Ectodermal cell (in vitro differentiated cells): ENCODE results near the gene ZNF652.
"Not testable (repeated sequence)": the region's sequence is repeated elsewhere in the genome, so short reads cannot be mapped to it uniquely, and the experiment has no call there.

Experiments used
- H3K27ac ChIP-seq: 2 replicates; pipeline ENCODE4 v1.7.0; 2013; ENCODE audit warnings: mild to moderate bottlenecking, low read depth, low read length; ENCODE audit not compliant: insufficient read depth, poor library complexity, severe bottlenecking
- H3K27me3 ChIP-seq: 2 replicates; pipeline ENCODE4 v1.7.0; 2013; ENCODE audit warnings: mild to moderate bottlenecking, low read length; ENCODE audit not compliant: insufficient read depth, control insufficient read depth, poor library complexity, severe bottlenecking
- H3K36me3 ChIP-seq: one replicate; pipeline ENCODE4 v1.7.0; 2013; ENCODE audit warnings: low read length; ENCODE audit not compliant: control insufficient read depth, insufficient read depth
- H3K4me1 ChIP-seq: one replicate; pipeline ENCODE4 v1.7.0; 2013; ENCODE audit warnings: low read length; ENCODE audit not compliant: control insufficient read depth, insufficient read depth
- H3K4me3 ChIP-seq: 2 replicates; pipeline ENCODE4 v1.7.0; 2013; ENCODE audit warnings: low read depth, low read length, control low read depth; ENCODE audit not compliant: insufficient read depth
- H3K9me3 ChIP-seq: 2 replicates; pipeline ENCODE4 v1.7.0; 2013; ENCODE audit warnings: mild to moderate bottlenecking, low read length, moderate library complexity; ENCODE audit not compliant: control insufficient read depth
- WGBS, 2 experiments: methylation state at CpG; one replicate each; pipeline ENCODE4 v1.1.7; 2013; ENCODE audit warnings: missing lambda C conversion rate in 2 of 2; 5-methylcytosine and 5-hydroxymethylcytosine counted together

Gene ZNF652

GRCh38 chr17:49370971-49371834 is 9.2 kb upstream of the ZNF652 start:
- 36 to 42% methylated on average over 13 of the region's 13 CpGs for WGBS, 2 experiments
- H3K9me3 ChIP-seq: no peaks in the 10 kb centered on the region
- no peak overlapping the region for H3K4me3 ChIP-seq

GRCh38 chr17:49369760-49370159 is 7.7 kb upstream of the ZNF652 start:
- 100% methylated on average over 1 of the region's 1 CpG for WGBS, 2 experiments
- Histone ChIP-seq H3K36me3 (no peaks in the 10 kb centered on the region), H3K4me1 (no peaks in the 10 kb centered on the region), H3K27ac (no peak overlapping the region), H3K9me3 (no peaks in the 10 kb centered on the region), H3K4me3 (no peak overlapping the region), H3K27me3 (no peaks in the 10 kb centered on the region)

More at GRCh38 chr17:49370971-49371834, 9.2 kb upstream of the ZNF652 start:
- no peaks in the 10 kb centered on the region for H3K4me1 ChIP-seq
- no peaks in the 10 kb centered on the region for H3K36me3 ChIP-seq
- H3K27me3 ChIP-seq: no peaks in the 10 kb centered on the region
- H3K27ac ChIP-seq: no peak overlapping the region

GRCh38 chr17:49369089-49369488 is 7.0 kb upstream of the ZNF652 start:
- Histone ChIP-seq H3K4me1 (no peaks in the 10 kb centered on the region), H3K36me3 (no peaks in the 10 kb centered on the region), H3K27me3 (no peaks in the 10 kb centered on the region), H3K4me3 (no peak overlapping the region), H3K27ac (no peak overlapping the region), H3K9me3 (no peaks in the 10 kb centered on the region)
- 88 to 93% methylated on average over 1 of the region's 1 CpG for WGBS, 2 experiments

GRCh38 chr17:49365667-49366066 is 3.6 kb upstream of the ZNF652 start:
- H3K4me1 ChIP-seq: peaks cover 5% of the 10 kb centered on the region
- no peaks in the 10 kb centered on the region for H3K36me3 ChIP-seq
- no peak overlapping the region for H3K27ac ChIP-seq
- 56 to 60% methylated on average over 2 of the region's 2 CpGs for WGBS, 2 experiments
- no peaks in the 10 kb centered on the region for H3K9me3 ChIP-seq
- H3K27me3 ChIP-seq: no peaks in the 10 kb centered on the region
- H3K4me3 ChIP-seq: no peak overlapping the region

- not testable (repeated sequence) for H3K36me3 ChIP-seq, H3K4me1 ChIP-seq, H3K27ac ChIP-seq, H3K4me3 ChIP-seq, H3K27me3 ChIP-seq, H3K9me3 ChIP-seq
- 94 to 95% methylated on average over 10 of the region's 10 CpGs for WGBS, 2 experiments
These were observed 3.1 kb upstream of the ZNF652 start for GRCh38 chr17:49365126-49365525.

GRCh38 chr17:49364119-49364518 is 2.1 kb upstream of the ZNF652 start:
- no peaks in the 10 kb centered on the region for H3K9me3 ChIP-seq
- H3K27me3 ChIP-seq: no peaks in the 10 kb centered on the region
- no peak overlapping the region for H3K27ac ChIP-seq
- WGBS, 2 experiments: 78 to 95% methylated on average over 2 of the region's 2 CpGs
- H3K4me1 ChIP-seq: peaks cover 13% of the 10 kb centered on the region
- no peak overlapping the region for H3K4me3 ChIP-seq
- no peaks in the 10 kb centered on the region for H3K36me3 ChIP-seq

- H3K27ac ChIP-seq: no peak overlapping the region
- peaks cover 13% of the 10 kb centered on the region for H3K4me1 ChIP-seq
- no peaks in the 10 kb centered on the region for H3K27me3 ChIP-seq
- no peaks in the 10 kb centered on the region for H3K36me3 ChIP-seq
- no peaks in the 10 kb centered on the region for H3K9me3 ChIP-seq
- WGBS, 2 experiments: 89 to 95% methylated on average over 4 of the region's 4 CpGs
- no peak overlapping the region for H3K4me3 ChIP-seq
These were observed 1.2 kb upstream of the ZNF652 start for GRCh38 chr17:49363251-49363650.

- WGBS, 2 experiments: 26 to 29% methylated on average over 9 to 10 of the region's 10 CpGs
- Histone ChIP-seq H3K36me3 (no peaks in the 10 kb centered on the region), H3K9me3 (no peaks in the 10 kb centered on the region), H3K27me3 (no peaks in the 10 kb centered on the region), H3K4me3 (peak overlapping the region; percentile 97), H3K4me1 (peaks cover 13% of the 10 kb centered on the region), H3K27ac (no peak overlapping the region)
These were observed 670 bp upstream of the ZNF652 start for GRCh38 chr17:49362723-49363117.

GRCh38 chr17:49361129-49361901 is 735 bp downstream of the ZNF652 start:
- Histone ChIP-seq H3K36me3 (no peaks in the 10 kb centered on the region), H3K4me1 (peaks cover 13% of the 10 kb centered on the region), H3K27ac (peak overlapping the region; percentile 78), H3K27me3 (no peaks in the 10 kb centered on the region), H3K9me3 (no peaks in the 10 kb centered on the region), H3K4me3 (peak overlapping the region; percentile 97)
- 1% methylated on average over 52 of the region's 52 CpGs for WGBS, 2 experiments

GRCh38 chr17:49360796-49361128 is 1.3 kb downstream of the ZNF652 start:
- no peak overlapping the region for H3K27ac ChIP-seq
- WGBS, 2 experiments: 8 to 9% methylated on average over 8 of the region's 8 CpGs

More at GRCh38 chr17:49360796-49361128, 1.3 kb downstream of the ZNF652 start:
- peak overlapping the region; percentile 97 for H3K4me3 ChIP-seq
- H3K4me1 ChIP-seq: peaks cover 13% of the 10 kb centered on the region
- H3K9me3 ChIP-seq: no peaks in the 10 kb centered on the region
- no peaks in the 10 kb centered on the region for H3K36me3 ChIP-seq
- no peaks in the 10 kb centered on the region for H3K27me3 ChIP-seq
